ENCODE results near the gene PTAFR. TPM values are rescaled to one million over a fixed set of nuclear protein-coding genes. Genes with fewer than 3 reads are reported as not detected.

Gene PTAFR
- total and polyA plus RNA-seq, 2 of the 8 experiments (the other 6 are each of a cell fraction or from before 2014, with no cell fraction given): 1.2 to 4.9 TPM

DNA sequence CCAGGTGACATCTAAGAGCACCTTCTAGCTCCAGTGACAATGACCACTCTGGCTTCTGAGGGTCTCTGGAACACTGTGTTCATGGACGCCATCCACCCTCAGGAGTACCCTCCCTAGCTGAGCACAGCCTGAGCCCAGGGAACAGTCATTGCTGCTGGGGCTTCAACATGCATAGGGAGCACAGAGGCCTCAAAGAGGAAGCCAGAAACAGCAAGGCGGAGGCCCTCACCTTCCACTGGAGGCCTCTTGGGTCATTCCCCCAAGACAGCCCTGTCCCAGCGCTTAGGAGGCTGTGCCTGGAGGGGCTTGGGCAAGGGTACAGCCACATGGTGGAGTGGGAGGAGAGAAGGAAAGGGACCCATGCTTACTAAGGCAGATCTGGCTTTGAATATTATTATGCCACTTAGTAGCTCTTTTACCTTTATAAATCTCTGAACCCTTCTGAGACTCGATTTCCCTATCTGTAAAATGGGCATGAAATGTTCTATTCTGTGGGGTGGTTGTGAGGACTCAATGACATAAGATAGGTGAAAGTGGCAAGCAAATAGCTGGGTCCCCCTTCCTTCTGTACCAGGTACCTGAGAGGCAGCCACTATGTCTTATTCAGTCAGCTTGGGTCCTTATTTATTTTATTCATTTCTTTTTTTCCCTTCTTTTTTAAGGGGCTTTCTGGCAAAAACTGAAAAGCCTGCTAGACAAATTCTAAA is 32.8 kb downstream of the PTAFR start (continued):
- TF ChIP-seq, protein P1, sequence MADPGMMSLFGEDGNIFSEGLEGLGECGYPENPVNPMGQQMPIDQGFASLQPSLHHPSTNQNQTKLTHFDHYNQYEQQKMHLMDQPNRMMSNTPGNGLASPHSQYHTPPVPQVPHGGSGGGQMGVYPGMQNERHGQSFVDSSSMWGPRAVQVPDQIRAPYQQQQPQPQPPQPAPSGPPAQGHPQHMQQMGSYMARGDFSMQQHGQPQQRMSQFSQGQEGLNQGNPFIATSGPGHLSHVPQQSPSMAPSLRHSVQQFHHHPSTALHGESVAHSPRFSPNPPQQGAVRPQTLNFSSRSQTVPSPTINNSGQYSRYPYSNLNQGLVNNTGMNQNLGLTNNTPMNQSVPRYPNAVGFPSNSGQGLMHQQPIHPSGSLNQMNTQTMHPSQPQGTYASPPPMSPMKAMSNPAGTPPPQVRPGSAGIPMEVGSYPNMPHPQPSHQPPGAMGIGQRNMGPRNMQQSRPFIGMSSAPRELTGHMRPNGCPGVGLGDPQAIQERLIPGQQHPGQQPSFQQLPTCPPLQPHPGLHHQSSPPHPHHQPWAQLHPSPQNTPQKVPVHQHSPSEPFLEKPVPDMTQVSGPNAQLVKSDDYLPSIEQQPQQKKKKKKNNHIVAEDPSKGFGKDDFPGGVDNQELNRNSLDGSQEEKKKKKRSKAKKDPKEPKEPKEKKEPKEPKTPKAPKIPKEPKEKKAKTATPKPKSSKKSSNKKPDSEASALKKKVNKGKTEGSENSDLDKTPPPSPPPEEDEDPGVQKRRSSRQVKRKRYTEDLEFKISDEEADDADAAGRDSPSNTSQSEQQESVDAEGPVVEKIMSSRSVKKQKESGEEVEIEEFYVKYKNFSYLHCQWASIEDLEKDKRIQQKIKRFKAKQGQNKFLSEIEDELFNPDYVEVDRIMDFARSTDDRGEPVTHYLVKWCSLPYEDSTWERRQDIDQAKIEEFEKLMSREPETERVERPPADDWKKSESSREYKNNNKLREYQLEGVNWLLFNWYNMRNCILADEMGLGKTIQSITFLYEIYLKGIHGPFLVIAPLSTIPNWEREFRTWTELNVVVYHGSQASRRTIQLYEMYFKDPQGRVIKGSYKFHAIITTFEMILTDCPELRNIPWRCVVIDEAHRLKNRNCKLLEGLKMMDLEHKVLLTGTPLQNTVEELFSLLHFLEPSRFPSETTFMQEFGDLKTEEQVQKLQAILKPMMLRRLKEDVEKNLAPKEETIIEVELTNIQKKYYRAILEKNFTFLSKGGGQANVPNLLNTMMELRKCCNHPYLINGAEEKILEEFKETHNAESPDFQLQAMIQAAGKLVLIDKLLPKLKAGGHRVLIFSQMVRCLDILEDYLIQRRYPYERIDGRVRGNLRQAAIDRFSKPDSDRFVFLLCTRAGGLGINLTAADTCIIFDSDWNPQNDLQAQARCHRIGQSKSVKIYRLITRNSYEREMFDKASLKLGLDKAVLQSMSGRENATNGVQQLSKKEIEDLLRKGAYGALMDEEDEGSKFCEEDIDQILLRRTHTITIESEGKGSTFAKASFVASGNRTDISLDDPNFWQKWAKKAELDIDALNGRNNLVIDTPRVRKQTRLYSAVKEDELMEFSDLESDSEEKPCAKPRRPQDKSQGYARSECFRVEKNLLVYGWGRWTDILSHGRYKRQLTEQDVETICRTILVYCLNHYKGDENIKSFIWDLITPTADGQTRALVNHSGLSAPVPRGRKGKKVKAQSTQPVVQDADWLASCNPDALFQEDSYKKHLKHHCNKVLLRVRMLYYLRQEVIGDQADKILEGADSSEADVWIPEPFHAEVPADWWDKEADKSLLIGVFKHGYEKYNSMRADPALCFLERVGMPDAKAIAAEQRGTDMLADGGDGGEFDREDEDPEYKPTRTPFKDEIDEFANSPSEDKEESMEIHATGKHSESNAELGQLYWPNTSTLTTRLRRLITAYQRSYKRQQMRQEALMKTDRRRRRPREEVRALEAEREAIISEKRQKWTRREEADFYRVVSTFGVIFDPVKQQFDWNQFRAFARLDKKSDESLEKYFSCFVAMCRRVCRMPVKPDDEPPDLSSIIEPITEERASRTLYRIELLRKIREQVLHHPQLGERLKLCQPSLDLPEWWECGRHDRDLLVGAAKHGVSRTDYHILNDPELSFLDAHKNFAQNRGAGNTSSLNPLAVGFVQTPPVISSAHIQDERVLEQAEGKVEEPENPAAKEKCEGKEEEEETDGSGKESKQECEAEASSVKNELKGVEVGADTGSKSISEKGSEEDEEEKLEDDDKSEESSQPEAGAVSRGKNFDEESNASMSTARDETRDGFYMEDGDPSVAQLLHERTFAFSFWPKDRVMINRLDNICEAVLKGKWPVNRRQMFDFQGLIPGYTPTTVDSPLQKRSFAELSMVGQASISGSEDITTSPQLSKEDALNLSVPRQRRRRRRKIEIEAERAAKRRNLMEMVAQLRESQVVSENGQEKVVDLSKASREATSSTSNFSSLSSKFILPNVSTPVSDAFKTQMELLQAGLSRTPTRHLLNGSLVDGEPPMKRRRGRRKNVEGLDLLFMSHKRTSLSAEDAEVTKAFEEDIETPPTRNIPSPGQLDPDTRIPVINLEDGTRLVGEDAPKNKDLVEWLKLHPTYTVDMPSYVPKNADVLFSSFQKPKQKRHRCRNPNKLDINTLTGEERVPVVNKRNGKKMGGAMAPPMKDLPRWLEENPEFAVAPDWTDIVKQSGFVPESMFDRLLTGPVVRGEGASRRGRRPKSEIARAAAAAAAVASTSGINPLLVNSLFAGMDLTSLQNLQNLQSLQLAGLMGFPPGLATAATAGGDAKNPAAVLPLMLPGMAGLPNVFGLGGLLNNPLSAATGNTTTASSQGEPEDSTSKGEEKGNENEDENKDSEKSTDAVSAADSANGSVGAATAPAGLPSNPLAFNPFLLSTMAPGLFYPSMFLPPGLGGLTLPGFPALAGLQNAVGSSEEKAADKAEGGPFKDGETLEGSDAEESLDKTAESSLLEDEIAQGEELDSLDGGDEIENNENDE (IDR thresholded peaks at IDR 0.05; ENCODE audit: insufficient replicate concordance, low read length): no peak
- TF ChIP-seq EZH2 (IDR thresholded peaks at IDR 0.05; ENCODE audit: low read depth, low read length, severe bottlenecking) (no peak), KDM5A (IDR thresholded peaks at IDR 0.05; ENCODE audit: low read length) (no peak), GABPA (IDR thresholded peaks at IDR 0.05; ENCODE audit: borderline replicate concordance, insufficient read depth, low read length) (no peak), YY1 (IDR thresholded peaks at IDR 0.05; ENCODE audit: low read depth, low read length) (no peak), CTBP2 (IDR thresholded peaks at IDR 0.05; ENCODE audit: borderline replicate concordance, insufficient read depth, insufficient read length, low read length) (no peak)
- TF ChIP-seq, protein P2, sequence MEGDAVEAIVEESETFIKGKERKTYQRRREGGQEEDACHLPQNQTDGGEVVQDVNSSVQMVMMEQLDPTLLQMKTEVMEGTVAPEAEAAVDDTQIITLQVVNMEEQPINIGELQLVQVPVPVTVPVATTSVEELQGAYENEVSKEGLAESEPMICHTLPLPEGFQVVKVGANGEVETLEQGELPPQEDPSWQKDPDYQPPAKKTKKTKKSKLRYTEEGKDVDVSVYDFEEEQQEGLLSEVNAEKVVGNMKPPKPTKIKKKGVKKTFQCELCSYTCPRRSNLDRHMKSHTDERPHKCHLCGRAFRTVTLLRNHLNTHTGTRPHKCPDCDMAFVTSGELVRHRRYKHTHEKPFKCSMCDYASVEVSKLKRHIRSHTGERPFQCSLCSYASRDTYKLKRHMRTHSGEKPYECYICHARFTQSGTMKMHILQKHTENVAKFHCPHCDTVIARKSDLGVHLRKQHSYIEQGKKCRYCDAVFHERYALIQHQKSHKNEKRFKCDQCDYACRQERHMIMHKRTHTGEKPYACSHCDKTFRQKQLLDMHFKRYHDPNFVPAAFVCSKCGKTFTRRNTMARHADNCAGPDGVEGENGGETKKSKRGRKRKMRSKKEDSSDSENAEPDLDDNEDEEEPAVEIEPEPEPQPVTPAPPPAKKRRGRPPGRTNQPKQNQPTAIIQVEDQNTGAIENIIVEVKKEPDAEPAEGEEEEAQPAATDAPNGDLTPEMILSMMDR (IDR thresholded peaks at IDR 0.05; ENCODE audit: control extremely low read depth in 1 of 3, insufficient read depth in 1 of 3, low read depth in 1 of 3, low read length in 3 of 3): no peak
